ENCODE results near the gene VDAC1.

DNA sequence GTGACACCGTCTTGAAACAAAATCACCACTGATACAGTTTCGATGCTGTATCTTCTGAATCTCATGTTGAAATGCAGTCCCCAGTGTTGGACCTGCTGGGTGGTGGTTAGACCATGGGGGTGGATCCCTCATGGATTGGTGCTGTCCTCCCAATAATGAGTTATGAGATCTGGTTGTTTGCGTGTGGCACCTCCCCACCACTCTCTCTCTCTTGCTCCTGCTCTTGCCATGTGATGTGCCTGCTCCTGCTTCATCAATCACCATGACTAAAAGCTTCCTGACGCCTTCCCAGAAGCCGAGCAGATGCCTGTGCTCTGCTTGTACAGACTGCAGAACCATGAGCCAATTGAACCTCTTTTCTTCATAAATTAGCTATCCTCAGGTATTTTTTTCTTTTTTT is 21.1 kb downstream of the VDAC1 start:
- TF ChIP-seq GATA2 (IDR thresholded peaks at IDR 0.05; ENCODE audit: low read depth, low read length): no peak
- TF ChIP-seq GATA3 (IDR thresholded peaks at IDR 0.05; ENCODE audit: low read depth, low read length): no peak

Data from SH-SY5Y (cell line).